ENCODE data around the gene VPS52.
A peak's percentile ranks its signal among the peaks of the same experiment; 100 is the strongest.

Gene VPS52

GRCh38 chr6:33206864-33207551, 64.7 kb downstream of the VPS52 start:
- DNase-seq (ENCODE audit: extremely low spot score): no peak
- ChIA-PET POLR2A (interaction anchor here (0.5 to 5.8 kb wide), 11 partner anchors 8 to 323 kb away, joined by 3 to 64 read pairs (median 3); partner anchors contain the start of genes B3GALT4, RPS18 and VPS52), CTCF (no interaction called here)

DNA sequence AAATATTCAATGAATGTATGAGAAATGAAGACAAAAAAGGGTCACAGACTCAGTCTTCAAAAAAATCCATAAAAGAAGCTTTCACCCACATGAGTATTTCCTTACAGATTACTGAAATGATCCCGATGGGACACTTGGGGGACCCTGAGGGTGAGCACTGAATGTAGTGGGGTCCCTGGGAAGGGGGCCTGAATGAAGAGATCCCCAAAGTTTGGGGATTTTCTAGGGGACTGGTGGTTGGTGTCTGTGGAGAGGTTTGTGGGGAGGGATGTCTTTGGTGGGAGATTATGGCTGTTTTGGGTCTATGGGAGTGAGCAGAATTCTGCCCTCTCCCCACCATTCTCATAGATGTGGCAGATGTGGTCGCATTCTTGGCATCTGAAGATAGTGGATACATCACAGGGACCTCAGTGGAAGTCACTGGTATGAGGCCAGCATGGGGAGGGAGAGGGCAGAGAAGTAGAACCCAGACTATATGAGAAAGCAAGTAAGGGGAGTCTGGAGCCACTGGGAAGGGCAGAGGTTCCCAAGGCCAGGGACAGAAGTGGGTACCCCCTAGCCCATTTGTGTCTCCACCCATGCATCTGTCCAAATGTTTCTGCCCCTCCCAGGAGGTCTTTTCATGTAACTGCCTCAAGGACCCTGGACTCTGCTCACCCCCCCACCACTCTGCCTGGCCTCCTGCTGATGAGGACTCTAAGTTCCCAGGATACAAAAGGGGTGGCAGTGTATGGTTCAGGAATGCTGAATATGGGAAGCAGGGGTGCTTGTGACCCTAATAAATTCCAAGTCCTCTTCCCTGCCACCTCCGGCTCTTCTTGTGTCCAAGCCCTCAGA, 65.4 kb downstream of the VPS52 start:
- DNase-seq (ENCODE audit: extremely low spot score): no peak
- POLR2A ChIA-PET: interaction anchor here (1.8 to 5.8 kb wide), 3 partner anchors 42 to 65 kb away, joined by 6 to 64 read pairs (median 25); partner anchors contain the start of genes RPS18 and VPS52
- CTCF ChIA-PET: interaction anchor here (1.5 kb wide), 1 partner anchor 49 kb away, joined by 3 read pairs; no protein-coding TSS in a partner anchor

More at GRCh38 chr6:33206864-33207551, 64.7 kb downstream of the VPS52 start:
- TF ChIP-seq SP1 (IDR thresholded peaks at IDR 0.05) (no peak), ZNF384 (IDR thresholded peaks at IDR 0.05) (no peak), ELF4 (IDR thresholded peaks at IDR 0.05) (no peak), LEF1 (IDR thresholded peaks at IDR 0.05; ENCODE audit: borderline replicate concordance) (no peak), TARDBP (IDR thresholded peaks at IDR 0.05) (no peak), FOXK2 (IDR thresholded peaks at IDR 0.05) (no peak), FOXM1 (IDR thresholded peaks at IDR 0.05; ENCODE audit: borderline replicate concordance) (no peak), FOXA1 (IDR thresholded peaks at IDR 0.05) (no peak), ARNT (IDR thresholded peaks at IDR 0.05) (no peak)

DNA sequence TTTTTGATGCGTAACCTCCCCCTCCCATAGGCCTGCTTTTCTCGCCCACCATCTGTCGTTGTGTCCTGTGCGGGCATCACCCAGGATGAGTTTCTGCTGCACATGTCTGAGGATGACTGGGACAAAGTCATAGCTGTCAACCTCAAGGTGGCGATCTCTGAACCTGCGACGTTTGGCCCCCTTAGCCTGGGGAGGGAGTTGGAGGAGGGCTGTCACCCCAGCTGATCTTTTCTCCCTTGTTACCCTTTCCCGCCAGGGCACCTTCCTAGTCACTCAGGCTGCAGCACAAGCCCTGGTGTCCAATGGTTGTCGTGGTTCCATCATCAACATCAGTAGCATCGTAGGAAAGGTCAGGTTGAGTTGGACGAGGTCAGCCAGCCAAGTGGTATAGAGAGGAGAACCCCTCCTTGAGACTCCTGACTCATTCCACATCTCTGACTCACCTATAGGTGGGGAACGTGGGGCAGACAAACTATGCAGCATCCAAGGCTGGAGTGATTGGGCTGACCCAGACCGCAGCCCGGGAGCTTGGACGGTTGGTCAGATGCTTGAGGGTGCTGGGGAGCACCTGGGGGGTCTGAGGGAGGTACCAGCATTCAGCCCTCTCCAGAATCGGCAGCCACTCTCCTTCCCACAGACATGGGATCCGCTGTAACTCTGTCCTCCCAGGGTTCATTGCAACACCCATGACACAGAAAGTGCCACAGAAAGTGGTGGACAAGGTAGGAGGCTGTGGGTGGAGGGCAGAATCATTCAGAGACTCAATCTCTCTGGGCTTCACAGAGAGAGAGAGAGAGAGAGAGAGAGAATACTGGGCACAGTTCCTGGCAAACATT, 66.3 kb downstream of the VPS52 start:
- ChIA-PET POLR2A (interaction anchor here (1.8 to 2.4 kb wide), 2 partner anchors 44 to 66 kb away, joined by 6 to 25 read pairs; partner anchors contain the start of genes RPS18 and VPS52), CTCF (interaction anchor here (0.7 to 1.5 kb wide), 2 partner anchors 43 to 50 kb away, joined by 3 read pairs; no protein-coding TSS in a partner anchor)
- no peak for DNase-seq (ENCODE audit: extremely low spot score)
- no peak for TF ChIP-seq SUZ12 (IDR thresholded peaks at IDR 0.05)

More for the DNA sequence above, 65.4 kb downstream of the VPS52 start:
- TF ChIP-seq BHLHE40 (IDR thresholded peaks at IDR 0.05; ENCODE audit: borderline replicate concordance) (no peak), HDGF (IDR thresholded peaks at IDR 0.05; ENCODE audit: borderline replicate concordance) (no peak), CTBP1 (IDR thresholded peaks at IDR 0.05; ENCODE audit: borderline replicate concordance) (no peak), LEF1 (IDR thresholded peaks at IDR 0.05; ENCODE audit: borderline replicate concordance) (no peak), FOXM1 (IDR thresholded peaks at IDR 0.05; ENCODE audit: borderline replicate concordance) (no peak), SUZ12 (IDR thresholded peaks at IDR 0.05) (no peak), SP1 (IDR thresholded peaks at IDR 0.05) (no peak), TARDBP (IDR thresholded peaks at IDR 0.05) (no peak), FOXA1 (IDR thresholded peaks at IDR 0.05) (no peak), L3MBTL2 (conservative IDR thresholded peaks at IDR 0.05) (no peak), ELF4 (IDR thresholded peaks at IDR 0.05) (no peak)

DNA sequence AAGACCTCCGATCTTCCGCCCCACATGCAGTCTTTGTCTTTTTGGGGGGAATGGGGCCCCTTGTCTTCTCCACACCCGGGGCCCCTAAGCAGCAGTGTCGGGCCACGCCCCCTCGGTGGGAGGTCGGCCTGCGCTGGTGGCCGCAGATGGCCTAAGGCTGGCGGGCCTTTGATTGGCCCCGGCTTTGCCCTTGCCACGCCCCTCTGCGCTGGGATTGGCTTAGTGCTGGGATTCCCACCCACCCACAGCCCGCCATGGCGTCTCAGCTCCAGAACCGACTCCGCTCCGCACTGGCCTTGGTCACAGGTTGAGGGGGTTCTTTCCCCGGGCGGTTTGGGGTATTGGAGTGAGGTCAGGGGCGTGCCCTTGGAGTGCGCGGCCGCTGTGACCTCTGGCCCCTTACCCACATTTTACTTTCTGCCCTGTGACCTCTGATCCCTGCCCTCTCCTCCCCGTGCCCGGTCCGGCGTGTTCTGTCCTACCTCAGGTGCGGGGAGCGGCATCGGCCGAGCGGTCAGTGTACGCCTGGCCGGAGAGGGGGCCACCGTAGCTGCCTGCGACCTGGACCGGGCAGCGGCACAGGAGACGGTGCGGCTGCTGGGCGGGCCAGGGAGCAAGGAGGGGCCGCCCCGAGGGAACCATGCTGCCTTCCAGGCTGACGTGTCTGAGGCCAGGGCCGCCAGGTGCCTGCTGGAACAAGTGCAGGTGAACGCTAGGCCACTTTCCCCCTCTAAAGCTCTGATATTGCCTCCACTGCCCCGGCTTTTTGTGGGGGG, 67.1 kb downstream of the VPS52 start, which contains the start of gene HSD17B8:
Gene HSD17B8 (plus strand): TSS at position 241 of the 776 bp plus-strand sequence. CDS start 14 bp downstream, at position 255.
- ChIA-PET CTCF (interaction anchor here (0.7 to 1.5 kb wide), 2 partner anchors 43 to 51 kb away, joined by 3 read pairs; no protein-coding TSS in a partner anchor), POLR2A (interaction anchor here (0.5 to 2.4 kb wide), 5 partner anchors 29 to 233 kb away, joined by 4 to 25 read pairs (median 6); partner anchors contain the start of genes RPS18 and VPS52)
- TF ChIP-seq FOXK2 (IDR thresholded peaks at IDR 0.05): no peak
- TF ChIP-seq ELF4 (IDR thresholded peaks at IDR 0.05): no peak
- TF ChIP-seq FOXA1 (IDR thresholded peaks at IDR 0.05): no peak
- TF ChIP-seq FOXM1 (IDR thresholded peaks at IDR 0.05; ENCODE audit: borderline replicate concordance): no peak
- TF ChIP-seq SP1 (IDR thresholded peaks at IDR 0.05): no peak
- TF ChIP-seq PKNOX1 (IDR thresholded peaks at IDR 0.05): no peak
- no peak for TF ChIP-seq ZNF384 (IDR thresholded peaks at IDR 0.05)
- TF ChIP-seq BHLHE40 (IDR thresholded peaks at IDR 0.05; ENCODE audit: borderline replicate concordance): no peak
- no peak for TF ChIP-seq NFRKB (IDR thresholded peaks at IDR 0.05)
- no peak; the same call in 1 of the 2 replicates for TF ChIP-seq L3MBTL2 (conservative IDR thresholded peaks at IDR 0.05)
- no peak for TF ChIP-seq TARDBP (IDR thresholded peaks at IDR 0.05)
- no peak for TF ChIP-seq HDGF (IDR thresholded peaks at IDR 0.05; ENCODE audit: borderline replicate concordance)
- TF ChIP-seq LEF1 (IDR thresholded peaks at IDR 0.05; ENCODE audit: borderline replicate concordance): no peak
- TF ChIP-seq CTBP1 (IDR thresholded peaks at IDR 0.05; ENCODE audit: borderline replicate concordance): no peak
- no peak for TF ChIP-seq SUZ12 (IDR thresholded peaks at IDR 0.05)
- no peak for TF ChIP-seq ARNT (IDR thresholded peaks at IDR 0.05)
- peak; percentile 88 for DNase-seq (ENCODE audit: extremely low spot score)

GRCh38 chr6:33204165-33204414, 67.6 kb downstream of the VPS52 start:
- no peak for TF ChIP-seq ELF4 (IDR thresholded peaks at IDR 0.05)
- no peak for TF ChIP-seq LEF1 (IDR thresholded peaks at IDR 0.05; ENCODE audit: borderline replicate concordance)
- no peak for TF ChIP-seq CTBP1 (IDR thresholded peaks at IDR 0.05; ENCODE audit: borderline replicate concordance)
- no peak for TF ChIP-seq NFRKB (IDR thresholded peaks at IDR 0.05)
- no peak for TF ChIP-seq FOXM1 (IDR thresholded peaks at IDR 0.05; ENCODE audit: borderline replicate concordance)
- no peak for TF ChIP-seq HDGF (IDR thresholded peaks at IDR 0.05; ENCODE audit: borderline replicate concordance)
- TF ChIP-seq BHLHE40 (IDR thresholded peaks at IDR 0.05; ENCODE audit: borderline replicate concordance): no peak
- no peak for TF ChIP-seq SP1 (IDR thresholded peaks at IDR 0.05)
- TF ChIP-seq FOXA1 (IDR thresholded peaks at IDR 0.05): no peak
- TF ChIP-seq SUZ12 (IDR thresholded peaks at IDR 0.05): no peak
- no peak for TF ChIP-seq PKNOX1 (IDR thresholded peaks at IDR 0.05)
- no peak for TF ChIP-seq ZNF384 (IDR thresholded peaks at IDR 0.05)
- ChIA-PET CTCF (no interaction called here), POLR2A (interaction anchor here (0.5 to 2.4 kb wide), 4 partner anchors 30 to 233 kb away, joined by 4 to 25 read pairs (median 6); no protein-coding TSS in a partner anchor)
- DNase-seq (ENCODE audit: extremely low spot score): no peak
